ENCODE measurements around the gene ZSCAN30. TPM values are rescaled to one million over a fixed set of nuclear protein-coding genes. Genes with fewer than 3 reads are reported as not detected.

ZSCAN30 gene
- total and polyA plus RNA-seq, 2 of the 13 experiments (the other 11 are each of a cell fraction or from before 2014, with no cell fraction given) = 7.4 to 7.7 TPM

DNA sequence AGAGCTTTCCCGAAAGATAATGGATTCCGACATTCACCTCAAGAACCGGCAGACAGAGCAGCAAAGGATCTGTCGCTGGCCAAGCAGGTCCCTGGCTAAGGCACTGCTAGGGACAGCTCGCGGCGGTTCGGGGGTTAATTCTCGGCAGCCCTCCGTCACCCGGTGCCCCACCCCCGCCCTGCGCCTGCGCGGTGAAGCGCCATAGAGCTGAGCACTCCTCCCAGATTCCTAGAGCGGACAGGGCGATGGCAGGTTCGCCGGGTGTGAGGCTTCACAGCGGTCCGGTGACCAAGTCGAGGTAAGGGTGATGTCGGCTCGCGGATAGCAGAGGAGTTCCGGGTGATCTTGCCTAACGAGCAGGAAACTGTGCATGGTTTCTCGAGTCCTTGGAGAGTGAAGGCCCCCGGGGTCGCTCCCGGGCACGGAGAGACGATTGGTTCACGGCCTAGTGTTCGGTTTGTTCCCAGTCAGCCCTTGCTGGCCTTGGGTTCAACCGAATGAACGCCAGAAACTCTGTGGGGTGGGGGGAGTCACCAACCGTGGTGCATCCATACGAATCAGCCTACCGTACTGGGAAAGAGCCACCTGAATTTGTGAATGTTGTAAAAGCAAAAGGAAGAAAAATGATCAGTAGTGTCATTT lies at the start of gene ZSCAN30 (continued):
- TF ChIP-seq, protein P1, sequence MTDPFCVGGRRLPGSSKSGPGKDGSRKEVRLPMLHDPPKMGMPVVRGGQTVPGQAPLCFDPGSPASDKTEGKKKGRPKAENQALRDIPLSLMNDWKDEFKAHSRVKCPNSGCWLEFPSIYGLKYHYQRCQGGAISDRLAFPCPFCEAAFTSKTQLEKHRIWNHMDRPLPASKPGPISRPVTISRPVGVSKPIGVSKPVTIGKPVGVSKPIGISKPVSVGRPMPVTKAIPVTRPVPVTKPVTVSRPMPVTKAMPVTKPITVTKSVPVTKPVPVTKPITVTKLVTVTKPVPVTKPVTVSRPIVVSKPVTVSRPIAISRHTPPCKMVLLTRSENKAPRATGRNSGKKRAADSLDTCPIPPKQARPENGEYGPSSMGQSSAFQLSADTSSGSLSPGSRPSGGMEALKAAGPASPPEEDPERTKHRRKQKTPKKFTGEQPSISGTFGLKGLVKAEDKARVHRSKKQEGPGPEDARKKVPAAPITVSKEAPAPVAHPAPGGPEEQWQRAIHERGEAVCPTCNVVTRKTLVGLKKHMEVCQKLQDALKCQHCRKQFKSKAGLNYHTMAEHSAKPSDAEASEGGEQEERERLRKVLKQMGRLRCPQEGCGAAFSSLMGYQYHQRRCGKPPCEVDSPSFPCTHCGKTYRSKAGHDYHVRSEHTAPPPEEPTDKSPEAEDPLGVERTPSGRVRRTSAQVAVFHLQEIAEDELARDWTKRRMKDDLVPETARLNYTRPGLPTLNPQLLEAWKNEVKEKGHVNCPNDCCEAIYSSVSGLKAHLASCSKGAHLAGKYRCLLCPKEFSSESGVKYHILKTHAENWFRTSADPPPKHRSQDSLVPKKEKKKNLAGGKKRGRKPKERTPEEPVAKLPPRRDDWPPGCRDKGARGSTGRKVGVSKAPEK (CRISPR knock-in tag; IDR thresholded peaks at IDR 0.05; ENCODE audit: borderline replicate concordance) = no peak
- TF ChIP-seq MTA1 (CRISPR knock-in tag; IDR thresholded peaks at IDR 0.05; ENCODE audit: borderline replicate concordance) (peak; percentile 79; the same call in 1 of the 2 replicates), XRCC5 (optimal IDR thresholded peaks at IDR 0.05; ENCODE audit: low read length) (peak; percentile 79), ZNF205 (CRISPR knock-in tag; IDR thresholded peaks at IDR 0.05) (0 out of 2 replicates have a peak, but pooled peaks have one; percentile 71), RELA (CRISPR knock-in tag; IDR thresholded peaks at IDR 0.05) (no peak; the same call in 1 of the 2 replicates), ONECUT2 (CRISPR knock-in tag; IDR thresholded peaks at IDR 0.05) (no peak), SAP130 (CRISPR knock-in tag; IDR thresholded peaks at IDR 0.05; ENCODE audit: low read depth) (peak; percentile 94), ARHGAP35 (CRISPR knock-in tag; IDR thresholded peaks at IDR 0.05; ENCODE audit: borderline replicate concordance) (peak; percentile 64; the same call in 1 of the 2 replicates), HOXA3 (CRISPR knock-in tag; IDR thresholded peaks at IDR 0.05) (peak; percentile 96), ZNF549 (CRISPR knock-in tag; IDR thresholded peaks at IDR 0.05) (0 out of 2 replicates have a peak, but pooled peaks have one; percentile 54), ERF (CRISPR knock-in tag; IDR thresholded peaks at IDR 0.05) (peak; percentile 86; the same call in 1 of the 2 replicates), HHEX (CRISPR knock-in tag; IDR thresholded peaks at IDR 0.05) (no peak), THYN1 (CRISPR knock-in tag; IDR thresholded peaks at IDR 0.05; ENCODE audit: borderline replicate concordance, low read depth) (no peak)
- TF ChIP-seq, protein P2, sequence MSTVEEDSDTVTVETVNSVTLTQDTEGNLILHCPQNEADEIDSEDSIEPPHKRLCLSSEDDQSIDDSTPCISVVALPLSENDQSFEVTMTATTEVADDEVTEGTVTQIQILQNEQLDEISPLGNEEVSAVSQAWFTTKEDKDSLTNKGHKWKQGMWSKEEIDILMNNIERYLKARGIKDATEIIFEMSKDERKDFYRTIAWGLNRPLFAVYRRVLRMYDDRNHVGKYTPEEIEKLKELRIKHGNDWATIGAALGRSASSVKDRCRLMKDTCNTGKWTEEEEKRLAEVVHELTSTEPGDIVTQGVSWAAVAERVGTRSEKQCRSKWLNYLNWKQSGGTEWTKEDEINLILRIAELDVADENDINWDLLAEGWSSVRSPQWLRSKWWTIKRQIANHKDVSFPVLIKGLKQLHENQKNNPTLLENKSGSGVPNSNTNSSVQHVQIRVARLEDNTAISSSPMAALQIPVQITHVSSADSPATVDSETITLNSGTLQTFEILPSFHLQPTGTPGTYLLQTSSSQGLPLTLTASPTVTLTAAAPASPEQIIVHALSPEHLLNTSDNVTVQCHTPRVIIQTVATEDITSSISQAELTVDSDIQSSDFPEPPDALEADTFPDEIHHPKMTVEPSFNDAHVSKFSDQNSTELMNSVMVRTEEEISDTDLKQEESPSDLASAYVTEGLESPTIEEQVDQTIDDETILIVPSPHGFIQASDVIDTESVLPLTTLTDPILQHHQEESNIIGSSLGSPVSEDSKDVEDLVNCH (CRISPR knock-in tag; IDR thresholded peaks at IDR 0.05) = no peak
- TF ChIP-seq, protein P3, sequence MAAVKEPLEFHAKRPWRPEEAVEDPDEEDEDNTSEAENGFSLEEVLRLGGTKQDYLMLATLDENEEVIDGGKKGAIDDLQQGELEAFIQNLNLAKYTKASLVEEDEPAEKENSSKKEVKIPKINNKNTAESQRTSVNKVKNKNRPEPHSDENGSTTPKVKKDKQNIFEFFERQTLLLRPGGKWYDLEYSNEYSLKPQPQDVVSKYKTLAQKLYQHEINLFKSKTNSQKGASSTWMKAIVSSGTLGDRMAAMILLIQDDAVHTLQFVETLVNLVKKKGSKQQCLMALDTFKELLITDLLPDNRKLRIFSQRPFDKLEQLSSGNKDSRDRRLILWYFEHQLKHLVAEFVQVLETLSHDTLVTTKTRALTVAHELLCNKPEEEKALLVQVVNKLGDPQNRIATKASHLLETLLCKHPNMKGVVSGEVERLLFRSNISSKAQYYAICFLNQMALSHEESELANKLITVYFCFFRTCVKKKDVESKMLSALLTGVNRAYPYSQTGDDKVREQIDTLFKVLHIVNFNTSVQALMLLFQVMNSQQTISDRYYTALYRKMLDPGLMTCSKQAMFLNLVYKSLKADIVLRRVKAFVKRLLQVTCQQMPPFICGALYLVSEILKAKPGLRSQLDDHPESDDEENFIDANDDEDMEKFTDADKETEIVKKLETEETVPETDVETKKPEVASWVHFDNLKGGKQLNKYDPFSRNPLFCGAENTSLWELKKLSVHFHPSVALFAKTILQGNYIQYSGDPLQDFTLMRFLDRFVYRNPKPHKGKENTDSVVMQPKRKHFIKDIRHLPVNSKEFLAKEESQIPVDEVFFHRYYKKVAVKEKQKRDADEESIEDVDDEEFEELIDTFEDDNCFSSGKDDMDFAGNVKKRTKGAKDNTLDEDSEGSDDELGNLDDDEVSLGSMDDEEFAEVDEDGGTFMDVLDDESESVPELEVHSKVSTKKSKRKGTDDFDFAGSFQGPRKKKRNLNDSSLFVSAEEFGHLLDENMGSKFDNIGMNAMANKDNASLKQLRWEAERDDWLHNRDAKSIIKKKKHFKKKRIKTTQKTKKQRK (IDR thresholded peaks at IDR 0.05; ENCODE audit: low read length) = no peak
- TF ChIP-seq, protein P4, sequence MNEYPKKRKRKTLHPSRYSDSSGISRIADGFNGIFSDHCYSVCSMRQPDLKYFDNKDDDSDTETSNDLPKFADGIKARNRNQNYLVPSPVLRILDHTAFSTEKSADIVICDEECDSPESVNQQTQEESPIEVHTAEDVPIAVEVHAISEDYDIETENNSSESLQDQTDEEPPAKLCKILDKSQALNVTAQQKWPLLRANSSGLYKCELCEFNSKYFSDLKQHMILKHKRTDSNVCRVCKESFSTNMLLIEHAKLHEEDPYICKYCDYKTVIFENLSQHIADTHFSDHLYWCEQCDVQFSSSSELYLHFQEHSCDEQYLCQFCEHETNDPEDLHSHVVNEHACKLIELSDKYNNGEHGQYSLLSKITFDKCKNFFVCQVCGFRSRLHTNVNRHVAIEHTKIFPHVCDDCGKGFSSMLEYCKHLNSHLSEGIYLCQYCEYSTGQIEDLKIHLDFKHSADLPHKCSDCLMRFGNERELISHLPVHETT (CRISPR knock-in tag; conservative IDR thresholded peaks at IDR 0.05) = peak; percentile 71; the same call in 1 of the 2 replicates

Data from HepG2 (cell line).